ENCODE measurements around the gene SEPSECS. TPM values are rescaled to one million over a fixed set of nuclear protein-coding genes. Genes with fewer than 3 reads are reported as not detected.
A peak's percentile ranks its signal among the peaks of the same experiment; 100 is the strongest.

The SEPSECS gene
- total and polyA plus RNA-seq, 2 of the 13 experiments (the other 11 are each of a cell fraction or from before 2014, with no cell fraction given), result 9.4 to 14.3 TPM

DNA sequence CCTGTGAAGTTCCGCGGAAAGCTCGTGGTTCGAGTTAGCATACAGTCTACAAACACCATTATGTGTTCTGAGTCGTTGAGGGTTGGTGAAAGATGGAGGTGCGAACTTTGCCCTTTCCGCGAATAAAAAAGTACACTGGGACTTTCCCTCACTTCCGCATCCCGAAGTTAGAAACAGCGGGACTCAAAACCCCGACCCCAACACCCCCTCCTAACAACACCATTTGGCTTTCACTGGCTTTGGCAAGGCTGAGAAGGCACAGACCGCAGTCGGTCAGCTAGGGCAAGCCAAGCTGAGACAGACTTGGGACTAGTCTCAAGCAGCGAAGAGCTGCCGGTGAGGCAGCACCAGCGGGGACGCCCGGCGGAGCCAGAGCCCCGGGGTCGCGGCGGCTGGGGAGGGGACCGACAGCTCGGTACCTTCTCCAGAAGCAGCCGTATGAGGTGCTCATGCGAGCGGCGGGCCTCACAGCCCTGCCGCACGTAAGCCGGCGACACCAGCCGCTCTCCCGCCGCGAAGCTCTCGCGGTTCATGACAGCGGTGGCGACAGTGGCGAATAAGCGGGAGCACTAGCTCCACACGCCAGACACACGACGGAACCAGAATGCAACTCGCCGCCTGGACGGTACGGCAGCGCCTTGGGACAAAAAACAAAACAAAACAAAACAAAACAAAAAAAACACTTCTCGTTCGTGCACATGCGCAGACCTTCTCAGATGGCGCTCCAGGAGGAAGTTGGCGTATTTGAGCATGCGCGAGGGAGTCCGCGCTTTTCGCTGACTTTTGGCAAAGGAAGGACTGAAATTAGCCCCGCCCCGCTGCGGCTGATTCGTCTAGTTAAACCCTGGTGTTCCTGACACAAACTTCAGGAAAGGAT, at the start of gene SEPSECS (continued):
- TF ChIP-seq, protein P1, sequence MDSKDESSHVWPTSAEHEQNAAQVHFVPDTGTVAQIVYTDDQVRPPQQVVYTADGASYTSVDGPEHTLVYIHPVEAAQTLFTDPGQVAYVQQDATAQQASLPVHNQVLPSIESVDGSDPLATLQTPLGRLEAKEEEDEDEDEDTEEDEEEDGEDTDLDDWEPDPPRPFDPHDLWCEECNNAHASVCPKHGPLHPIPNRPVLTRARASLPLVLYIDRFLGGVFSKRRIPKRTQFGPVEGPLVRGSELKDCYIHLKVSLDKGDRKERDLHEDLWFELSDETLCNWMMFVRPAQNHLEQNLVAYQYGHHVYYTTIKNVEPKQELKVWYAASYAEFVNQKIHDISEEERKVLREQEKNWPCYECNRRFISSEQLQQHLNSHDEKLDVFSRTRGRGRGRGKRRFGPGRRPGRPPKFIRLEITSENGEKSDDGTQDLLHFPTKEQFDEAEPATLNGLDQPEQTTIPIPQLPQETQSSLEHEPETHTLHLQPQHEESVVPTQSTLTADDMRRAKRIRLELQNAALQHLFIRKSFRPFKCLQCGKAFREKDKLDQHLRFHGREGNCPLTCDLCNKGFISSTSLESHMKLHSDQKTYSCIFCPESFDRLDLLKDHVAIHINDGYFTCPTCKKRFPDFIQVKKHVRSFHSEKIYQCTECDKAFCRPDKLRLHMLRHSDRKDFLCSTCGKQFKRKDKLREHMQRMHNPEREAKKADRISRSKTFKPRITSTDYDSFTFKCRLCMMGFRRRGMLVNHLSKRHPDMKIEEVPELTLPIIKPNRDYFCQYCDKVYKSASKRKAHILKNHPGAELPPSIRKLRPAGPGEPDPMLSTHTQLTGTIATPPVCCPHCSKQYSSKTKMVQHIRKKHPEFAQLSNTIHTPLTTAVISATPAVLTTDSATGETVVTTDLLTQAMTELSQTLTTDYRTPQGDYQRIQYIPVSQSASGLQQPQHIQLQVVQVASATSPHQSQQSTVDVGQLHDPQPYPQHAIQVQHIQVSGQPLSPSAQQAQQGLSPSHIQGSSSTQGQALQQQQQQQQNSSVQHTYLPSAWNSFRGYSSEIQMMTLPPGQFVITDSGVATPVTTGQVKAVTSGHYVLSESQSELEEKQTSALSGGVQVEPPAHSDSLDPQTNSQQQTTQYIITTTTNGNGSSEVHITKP (CRISPR knock-in tag; IDR thresholded peaks at IDR 0.05; ENCODE audit: low read depth), result no peak
- no peak for TF ChIP-seq IKZF1 (IDR thresholded peaks at IDR 0.05)
- 0 out of 2 replicates have a peak, but pooled peaks have one; percentile 4 for TF ChIP-seq PITX1 (CRISPR knock-in tag; IDR thresholded peaks at IDR 0.05)
- TF ChIP-seq ZNF10 (CRISPR knock-in tag; IDR thresholded peaks at IDR 0.05; ENCODE audit: borderline replicate concordance, low read depth), result no peak
- no peak for TF ChIP-seq ZNF780A (CRISPR knock-in tag; IDR thresholded peaks at IDR 0.05)
- TF ChIP-seq HMGA1 (CRISPR knock-in tag; conservative IDR thresholded peaks at IDR 0.05), result no peak
- TF ChIP-seq ZNF317 (CRISPR knock-in tag; IDR thresholded peaks at IDR 0.05), result no peak; the same call in 1 of the 2 replicates
- peak; percentile 4; the same call in 1 of the 2 replicates for TF ChIP-seq NFYC (CRISPR knock-in tag; IDR thresholded peaks at IDR 0.05)
- 0 out of 2 replicates have a peak, but pooled peaks have one; percentile 80 for TF ChIP-seq STAT5B (CRISPR knock-in tag; IDR thresholded peaks at IDR 0.05)
- no peak for TF ChIP-seq ZNF235 (CRISPR knock-in tag; IDR thresholded peaks at IDR 0.05; ENCODE audit: borderline replicate concordance)
- no peak for TF ChIP-seq ZBTB20 (CRISPR knock-in tag; IDR thresholded peaks at IDR 0.05; ENCODE audit: borderline replicate concordance, low read depth)
- TF ChIP-seq SP140L (CRISPR knock-in tag; IDR thresholded peaks at IDR 0.05; ENCODE audit: borderline replicate concordance), result no peak
- TF ChIP-seq SCMH1 (CRISPR knock-in tag; IDR thresholded peaks at IDR 0.05; ENCODE audit: borderline replicate concordance), result no peak
- no peak for TF ChIP-seq ZNF230 (CRISPR knock-in tag; IDR thresholded peaks at IDR 0.05)
- TF ChIP-seq ZNF20 (CRISPR knock-in tag; IDR thresholded peaks at IDR 0.05), result no peak
- no peak for TF ChIP-seq CC2D1A (CRISPR knock-in tag; IDR thresholded peaks at IDR 0.05)
- TF ChIP-seq, protein P2, sequence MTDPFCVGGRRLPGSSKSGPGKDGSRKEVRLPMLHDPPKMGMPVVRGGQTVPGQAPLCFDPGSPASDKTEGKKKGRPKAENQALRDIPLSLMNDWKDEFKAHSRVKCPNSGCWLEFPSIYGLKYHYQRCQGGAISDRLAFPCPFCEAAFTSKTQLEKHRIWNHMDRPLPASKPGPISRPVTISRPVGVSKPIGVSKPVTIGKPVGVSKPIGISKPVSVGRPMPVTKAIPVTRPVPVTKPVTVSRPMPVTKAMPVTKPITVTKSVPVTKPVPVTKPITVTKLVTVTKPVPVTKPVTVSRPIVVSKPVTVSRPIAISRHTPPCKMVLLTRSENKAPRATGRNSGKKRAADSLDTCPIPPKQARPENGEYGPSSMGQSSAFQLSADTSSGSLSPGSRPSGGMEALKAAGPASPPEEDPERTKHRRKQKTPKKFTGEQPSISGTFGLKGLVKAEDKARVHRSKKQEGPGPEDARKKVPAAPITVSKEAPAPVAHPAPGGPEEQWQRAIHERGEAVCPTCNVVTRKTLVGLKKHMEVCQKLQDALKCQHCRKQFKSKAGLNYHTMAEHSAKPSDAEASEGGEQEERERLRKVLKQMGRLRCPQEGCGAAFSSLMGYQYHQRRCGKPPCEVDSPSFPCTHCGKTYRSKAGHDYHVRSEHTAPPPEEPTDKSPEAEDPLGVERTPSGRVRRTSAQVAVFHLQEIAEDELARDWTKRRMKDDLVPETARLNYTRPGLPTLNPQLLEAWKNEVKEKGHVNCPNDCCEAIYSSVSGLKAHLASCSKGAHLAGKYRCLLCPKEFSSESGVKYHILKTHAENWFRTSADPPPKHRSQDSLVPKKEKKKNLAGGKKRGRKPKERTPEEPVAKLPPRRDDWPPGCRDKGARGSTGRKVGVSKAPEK (CRISPR knock-in tag; IDR thresholded peaks at IDR 0.05; ENCODE audit: borderline replicate concordance), result no peak
- peak; percentile 84 for TF ChIP-seq ZMYM4 (CRISPR knock-in tag; IDR thresholded peaks at IDR 0.05)
- TF ChIP-seq MLLT10 (CRISPR knock-in tag; IDR thresholded peaks at IDR 0.05), result no peak
- TF ChIP-seq, protein P3, sequence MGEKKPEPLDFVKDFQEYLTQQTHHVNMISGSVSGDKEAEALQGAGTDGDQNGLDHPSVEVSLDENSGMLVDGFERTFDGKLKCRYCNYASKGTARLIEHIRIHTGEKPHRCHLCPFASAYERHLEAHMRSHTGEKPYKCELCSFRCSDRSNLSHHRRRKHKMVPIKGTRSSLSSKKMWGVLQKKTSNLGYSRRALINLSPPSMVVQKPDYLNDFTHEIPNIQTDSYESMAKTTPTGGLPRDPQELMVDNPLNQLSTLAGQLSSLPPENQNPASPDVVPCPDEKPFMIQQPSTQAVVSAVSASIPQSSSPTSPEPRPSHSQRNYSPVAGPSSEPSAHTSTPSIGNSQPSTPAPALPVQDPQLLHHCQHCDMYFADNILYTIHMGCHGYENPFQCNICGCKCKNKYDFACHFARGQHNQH (CRISPR knock-in tag; IDR thresholded peaks at IDR 0.05), result no peak; the same call in 1 of the 2 replicates
